ENCODE measurements around the gene FOXN1. TPM values are rescaled to one million over a fixed set of nuclear protein-coding genes. Genes with fewer than 3 reads are reported as not detected.

FOXN1 gene
- total RNA-seq, 1 experiment from 2014 or later, result not detected

DNA sequence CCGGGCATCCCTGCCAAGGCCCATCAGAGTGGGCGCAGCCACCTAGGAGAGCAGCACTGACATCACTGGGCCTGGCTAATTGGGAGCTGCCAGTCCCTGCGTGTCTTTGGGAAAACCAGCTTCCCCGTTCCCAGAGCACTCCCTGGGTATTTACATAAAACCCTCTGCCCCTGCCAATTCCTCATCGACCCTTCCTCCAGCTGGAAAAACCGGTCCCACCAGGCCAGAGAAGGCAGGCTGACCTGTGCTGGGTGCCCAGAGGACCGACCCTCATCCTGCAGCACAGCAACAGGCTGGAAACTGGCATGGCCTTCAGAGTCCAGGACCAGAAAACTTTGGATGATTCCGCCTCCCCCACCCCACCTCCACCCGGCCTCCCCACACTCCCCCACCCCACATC is 8.2 kb upstream of the FOXN1 start:
- ChIA-PET POLR2A (interaction anchor here (0.9 kb wide), 1 partner anchor 9 kb away, joined by 3 read pairs; no protein-coding TSS in a partner anchor), CTCF (interaction anchor here (0.9 to 7.4 kb wide), 7 partner anchors 14 to 81 kb away, joined by 3 to 42 read pairs (median 4); no protein-coding TSS in a partner anchor)
- DNase-seq (ENCODE audit: low spot score), result peak; percentile 44
- H3K9me3 Mint-ChIP-seq, result no peaks in the 10 kb centered on the region
- no peak overlapping the region for H3K27ac Mint-ChIP-seq
- no peak overlapping the region for H3K4me3 Mint-ChIP-seq
- no peaks in the 10 kb centered on the region for H3K27me3 Mint-ChIP-seq (ENCODE audit: low read depth)
- peak; percentile 54 for ATAC-seq
- no peak for TF ChIP-seq JUN (CRISPR knock-in tag; IDR thresholded peaks at IDR 0.05)
- TF ChIP-seq ZNF281 (CRISPR knock-in tag; IDR thresholded peaks at IDR 0.05), result no peak
- no peak for TF ChIP-seq TEAD4 (CRISPR knock-in tag; IDR thresholded peaks at IDR 0.05)
- H3K36me3 Mint-ChIP-seq, result no peaks in the 10 kb centered on the region
- H3K4me1 Mint-ChIP-seq, result peaks cover 29% of the 10 kb centered on the region

DNA sequence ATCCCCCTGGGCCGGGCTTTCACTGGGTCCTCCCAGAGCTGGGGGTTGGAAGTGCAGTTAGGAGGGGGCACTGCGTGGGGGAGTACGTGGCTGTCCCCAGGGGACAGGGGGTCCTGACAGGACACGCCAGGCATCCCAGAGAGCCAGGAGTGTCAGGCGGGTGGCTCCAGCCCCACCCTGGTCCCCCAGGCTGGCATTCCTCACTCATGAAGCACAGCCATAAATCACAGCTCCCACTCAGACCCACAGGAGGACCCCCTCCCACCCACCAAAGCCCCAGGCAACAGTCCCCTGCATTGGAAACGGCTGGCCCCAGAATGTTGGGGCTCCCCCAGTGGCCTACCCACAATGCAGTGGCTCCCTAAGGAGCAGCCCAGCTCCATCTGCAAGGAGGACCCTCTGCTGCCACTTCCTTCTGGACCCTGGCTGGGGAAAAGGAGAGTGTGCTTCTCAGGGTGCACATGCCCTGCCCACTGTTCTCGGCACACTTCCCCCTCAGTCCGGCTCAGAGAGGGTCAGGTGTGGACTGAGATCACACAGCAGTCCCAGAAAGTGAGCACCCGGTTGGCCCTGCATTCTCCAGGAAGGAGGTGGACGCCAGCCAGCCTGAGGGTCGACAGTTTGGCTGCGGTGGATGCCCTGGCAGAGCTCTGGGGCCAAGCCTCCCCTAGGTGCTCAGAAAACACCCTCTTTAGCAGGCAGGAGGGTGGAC is 7.3 kb upstream of the FOXN1 start:
- Mint-ChIP-seq H3K4me1 (peaks cover 29% of the 10 kb centered on the region), H3K27me3 (ENCODE audit: low read depth) (no peaks in the 10 kb centered on the region), H3K36me3 (no peaks in the 10 kb centered on the region), H3K4me3 (no peak overlapping the region), H3K27ac (no peak overlapping the region), H3K9me3 (no peaks in the 10 kb centered on the region)
- ChIA-PET CTCF (interaction anchor here (1.0 to 7.4 kb wide), 6 partner anchors 34 to 132 kb away, joined by 3 to 42 read pairs (median 4); partner anchors contain the start of gene ALDOC), POLR2A (interaction anchor here (1.1 kb wide), 1 partner anchor 9 kb away, joined by 3 read pairs; no protein-coding TSS in a partner anchor)
- ATAC-seq (no peak), DNase-seq (ENCODE audit: low spot score) (no peak)
- TF ChIP-seq MXD4 (CRISPR knock-in tag; IDR thresholded peaks at IDR 0.05; ENCODE audit: borderline replicate concordance) (no peak), TCF7 (CRISPR knock-in tag; IDR thresholded peaks at IDR 0.05; ENCODE audit: low read depth) (no peak), FOXJ3 (CRISPR knock-in tag; IDR thresholded peaks at IDR 0.05; ENCODE audit: borderline replicate concordance) (no peak), ZNF263 (CRISPR knock-in tag; IDR thresholded peaks at IDR 0.05; ENCODE audit: low read depth) (no peak), TEAD1 (CRISPR knock-in tag; IDR thresholded peaks at IDR 0.05) (no peak), E2F4 (CRISPR knock-in tag; IDR thresholded peaks at IDR 0.05; ENCODE audit: borderline replicate concordance, low read depth) (no peak), FOXK1 (CRISPR knock-in tag; IDR thresholded peaks at IDR 0.05) (no peak), ZNF281 (CRISPR knock-in tag; IDR thresholded peaks at IDR 0.05) (no peak), IRF1 (CRISPR knock-in tag; IDR thresholded peaks at IDR 0.05) (no peak), AFF4 (CRISPR knock-in tag; IDR thresholded peaks at IDR 0.05; ENCODE audit: borderline replicate concordance) (no peak), ZSCAN18 (CRISPR knock-in tag; IDR thresholded peaks at IDR 0.05) (no peak)
- TF ChIP-seq, protein P1, sequence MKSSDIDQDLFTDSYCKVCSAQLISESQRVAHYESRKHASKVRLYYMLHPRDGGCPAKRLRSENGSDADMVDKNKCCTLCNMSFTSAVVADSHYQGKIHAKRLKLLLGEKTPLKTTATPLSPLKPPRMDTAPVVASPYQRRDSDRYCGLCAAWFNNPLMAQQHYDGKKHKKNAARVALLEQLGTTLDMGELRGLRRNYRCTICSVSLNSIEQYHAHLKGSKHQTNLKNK (CRISPR knock-in tag; IDR thresholded peaks at IDR 0.05), result no peak
- TF ChIP-seq, protein P2, sequence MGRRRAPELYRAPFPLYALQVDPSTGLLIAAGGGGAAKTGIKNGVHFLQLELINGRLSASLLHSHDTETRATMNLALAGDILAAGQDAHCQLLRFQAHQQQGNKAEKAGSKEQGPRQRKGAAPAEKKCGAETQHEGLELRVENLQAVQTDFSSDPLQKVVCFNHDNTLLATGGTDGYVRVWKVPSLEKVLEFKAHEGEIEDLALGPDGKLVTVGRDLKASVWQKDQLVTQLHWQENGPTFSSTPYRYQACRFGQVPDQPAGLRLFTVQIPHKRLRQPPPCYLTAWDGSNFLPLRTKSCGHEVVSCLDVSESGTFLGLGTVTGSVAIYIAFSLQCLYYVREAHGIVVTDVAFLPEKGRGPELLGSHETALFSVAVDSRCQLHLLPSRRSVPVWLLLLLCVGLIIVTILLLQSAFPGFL (CRISPR knock-in tag; IDR thresholded peaks at IDR 0.05; ENCODE audit: borderline replicate concordance), result no peak

Data from WTC11 (cell line).